NCI-H1417 treated with DMSO at 0.1 percent for 48 hours (cell line): Measurements from ENCODE around the gene HDAC10.

Experiments used
- DNase-seq: peaks from one replicate; lab custom pipeline; 2025; lab: John Stamatoyannopoulos, UW

The HDAC10 gene

GRCh38 chr22:50269970-50270665 lies 19.1 kb upstream of the HDAC10 start, which contains the start of gene MAPK11:
TSS of gene MAPK11 (minus strand) at chr22:50270380. CDS start at chr22:50270292, 88 bp downstream.
- DNase-seq, result no peak

GRCh38 chr22:50269573-50269969 lies 18.5 kb upstream of the HDAC10 start:
- DNase-seq, result no peak

GRCh38 chr22:50268655-50269113 lies 17.6 kb upstream of the HDAC10 start:
- no peak for DNase-seq

GRCh38 chr22:50267591-50268390 lies 16.7 kb upstream of the HDAC10 start:
- no peak for DNase-seq

- no peak for DNase-seq
Measured at GRCh38 chr22:50266994-50267393, 15.9 kb upstream of the HDAC10 start.

GRCh38 chr22:50264946-50265669 lies 14.0 kb upstream of the HDAC10 start:
- no peak for DNase-seq

GRCh38 chr22:50264104-50264745 lies 13.2 kb upstream of the HDAC10 start:
- no peak for DNase-seq

- DNase-seq, result no peak
Measured at GRCh38 chr22:50262973-50263617, 12.0 kb upstream of the HDAC10 start.

GRCh38 chr22:50262460-50262911 lies 11.4 kb upstream of the HDAC10 start:
- DNase-seq, result no peak

GRCh38 chr22:50261615-50262459 lies 10.8 kb upstream of the HDAC10 start, which contains the start of gene MAPK12:
TSS of gene MAPK12 (minus strand) at chr22:50261683. CDS start at chr22:50261509, 174 bp downstream.
- no peak for DNase-seq

- no peak for DNase-seq
Measured at GRCh38 chr22:50260801-50261614, 9.9 kb upstream of the HDAC10 start.

- DNase-seq, result no peak
Measured at GRCh38 chr22:50260434-50260800, 9.4 kb upstream of the HDAC10 start.

- DNase-seq, result no peak
Measured at GRCh38 chr22:50259302-50259701, 8.2 kb upstream of the HDAC10 start.

- no peak for DNase-seq
Measured at GRCh38 chr22:50258361-50259292, 7.6 kb upstream of the HDAC10 start.

- no peak for DNase-seq
Measured at GRCh38 chr22:50257451-50258360, 6.6 kb upstream of the HDAC10 start.

GRCh38 chr22:50257041-50257440 lies 6.0 kb upstream of the HDAC10 start:
- DNase-seq, result no peak

- no peak for DNase-seq
Measured at GRCh38 chr22:50256258-50256862, 5.3 kb upstream of the HDAC10 start.
